ENCODE measurements around the gene PNMT.

Gene PNMT

GRCh38 chr17:39633570-39634183, 34.6 kb upstream of the PNMT start:
- no peak for DNase-seq (ENCODE audit: low spot score)

- DNase-seq (ENCODE audit: low spot score) = peak; percentile 54
These were observed 33.8 kb upstream of the PNMT start for GRCh38 chr17:39634384-39634871.

GRCh38 chr17:39635614-39636176, 32.6 kb upstream of the PNMT start:
- no peak for DNase-seq (ENCODE audit: low spot score)

- DNase-seq (ENCODE audit: low spot score) = no peak
These were observed 31.7 kb upstream of the PNMT start for GRCh38 chr17:39636587-39636926.

GRCh38 chr17:39636927-39637736, 31.1 kb upstream of the PNMT start, which contains the start of gene STARD3:
STARD3 (plus strand) TSS chr17:39637144; CDS start chr17:39653532, 16,388 bp downstream.
- DNase-seq (ENCODE audit: low spot score) = peak; percentile 86

GRCh38 chr17:39638317-39638716, 29.9 kb upstream of the PNMT start:
- DNase-seq (ENCODE audit: low spot score) = no peak

GRCh38 chr17:39639043-39639442, 29.2 kb upstream of the PNMT start:
- no peak for DNase-seq (ENCODE audit: low spot score)

- no peak for DNase-seq (ENCODE audit: low spot score)
These were observed 28.4 kb upstream of the PNMT start for GRCh38 chr17:39639566-39640458.

GRCh38 chr17:39640591-39641031, 27.6 kb upstream of the PNMT start:
- no peak for DNase-seq (ENCODE audit: low spot score)

- no peak for DNase-seq (ENCODE audit: low spot score)
These were observed 27.2 kb upstream of the PNMT start for GRCh38 chr17:39641097-39641496.

- DNase-seq (ENCODE audit: low spot score) = no peak
These were observed 26.4 kb upstream of the PNMT start for GRCh38 chr17:39641883-39642282.

GRCh38 chr17:39642291-39643074, 25.8 kb upstream of the PNMT start:
- DNase-seq (ENCODE audit: low spot score) = no peak

- DNase-seq (ENCODE audit: low spot score) = no peak
These were observed 25.0 kb upstream of the PNMT start for GRCh38 chr17:39643271-39643670.

- DNase-seq (ENCODE audit: low spot score) = no peak
These were observed 21.0 kb upstream of the PNMT start for GRCh38 chr17:39647256-39647655.

GRCh38 chr17:39648616-39649366, 19.5 kb upstream of the PNMT start:
- no peak for DNase-seq (ENCODE audit: low spot score)

GRCh38 chr17:39650121-39650579, 18.1 kb upstream of the PNMT start:
- DNase-seq (ENCODE audit: low spot score) = no peak

- no peak for DNase-seq (ENCODE audit: low spot score)
These were observed 16.2 kb upstream of the PNMT start for GRCh38 chr17:39651923-39652586.

GRCh38 chr17:39652587-39653315, 15.5 kb upstream of the PNMT start:
- no peak for DNase-seq (ENCODE audit: low spot score)

- no peak for DNase-seq (ENCODE audit: low spot score)
These were observed 15.0 kb upstream of the PNMT start for GRCh38 chr17:39653316-39653661.

Data from CD4-positive, alpha-beta T cell treated with Interleukin-15 for 4 hours (primary cell).